K562 treated with DMSO at 1 percent for 48 hours (cell line): ENCODE results near the gene PHACTR2. TPM values are rescaled to one million over a fixed set of nuclear protein-coding genes. Genes with fewer than 3 reads are reported as not detected.

Experiments used
- total RNA-seq: library from RNA; unstranded; fragments of 300-600 nt; gene quantifications from 2 replicates; pipeline ENCODE4 v1.2.3, GENCODE V29; 2022; ENCODE audit warnings: low replicate concordance; ENCODE audit errors: extremely low read depth

The PHACTR2 gene
- not detected in 2 replicates for total RNA-seq

GRCh38 chr6:143677891-143678791, at the start of gene PHACTR2:
TSS of gene PHACTR2 (plus strand) at chr6:143677965. CDS start at chr6:143678164, 199 bp downstream.

GRCh38 chr6:143842902-143843676, 165.3 kb downstream of the PHACTR2 start, which contains the start of gene LTV1:
TSS of gene LTV1 (plus strand) at chr6:143843338. CDS start at chr6:143843478, 140 bp downstream.

GRCh38 chr6:143864234-143864633, 186.5 kb downstream of the PHACTR2 start, which contains the start of gene ZC2HC1B:
TSS of gene ZC2HC1B (plus strand) at chr6:143864474. CDS start at chr6:143864540, 66 bp downstream.

Other genes with a start within 250 kb of the PHACTR2 start
- not detected in 2 replicates for gene ADAT2, start 227.3 kb upstream of the PHACTR2 start, total RNA-seq
- gene PEX3, start 227.2 kb upstream of the PHACTR2 start, total RNA-seq, result not detected in 2 replicates
- gene FUCA2, start 166.2 kb upstream of the PHACTR2 start, total RNA-seq, result not detected in 2 replicates
- not detected in 2 replicates for gene LTV1, start 165.4 kb downstream of the PHACTR2 start, total RNA-seq
- gene ZC2HC1B, start 186.5 kb downstream of the PHACTR2 start, total RNA-seq, result not detected in 2 replicates